ENCODE measurements around the gene IL10RA.

Gene IL10RA

GRCh38 chr11:117950301-117950700 lies 35.9 kb upstream of the IL10RA start:
- peaks cover 91% of the 10 kb centered on the region for H3K4me1 ChIP-seq (ENCODE audit: low read length)
- H3K9ac ChIP-seq (ENCODE audit: low read length): peak overlapping the region; percentile 85
- no peaks in the 10 kb centered on the region for H3K9me3 ChIP-seq (ENCODE audit: insufficient read depth, low read length)
- no peaks in the 10 kb centered on the region for H3K27me3 ChIP-seq (ENCODE audit: low read depth, low read length)
- H3K79me2 ChIP-seq (ENCODE audit: low read length): peaks cover 8% of the 10 kb centered on the region
- peak overlapping the region; percentile 57 for H3K4me3 ChIP-seq (ENCODE audit: low read length)
- H3K4me2 ChIP-seq (ENCODE audit: low read length): peak overlapping the region; percentile 76
- no peaks in the 10 kb centered on the region for H4K20me1 ChIP-seq (ENCODE audit: insufficient read depth, low read length)
- H3K27ac ChIP-seq (ENCODE audit: low read length): peak overlapping the region; percentile 99
- TF ChIP-seq CTCF (IDR thresholded peaks at IDR 0.05; ENCODE audit: low read depth, low read length) (peak; percentile 56), EZH2phosphoT487 (IDR thresholded peaks at IDR 0.05; ENCODE audit: low read depth) (no peak)
- no peaks in the 10 kb centered on the region for H3K36me3 ChIP-seq (replicated peaks; ENCODE audit: low read depth, low read length)
- H2AFZ ChIP-seq (ENCODE audit: low read depth, low read length): no peak overlapping the region

- Histone ChIP-seq H3K4me2 (ENCODE audit: low read length) (peak overlapping the region; percentile 76), H4K20me1 (ENCODE audit: insufficient read depth, low read length) (no peaks in the 10 kb centered on the region), H3K36me3 (replicated peaks; ENCODE audit: low read depth, low read length) (peaks cover 2% of the 10 kb centered on the region), H3K27ac (ENCODE audit: low read length) (peak overlapping the region; percentile 99), H3K9ac (ENCODE audit: low read length) (peak overlapping the region; percentile 85), H3K79me2 (ENCODE audit: low read length) (peaks cover 8% of the 10 kb centered on the region), H2AFZ (ENCODE audit: low read depth, low read length) (no peak overlapping the region), H3K27me3 (ENCODE audit: low read depth, low read length) (no peaks in the 10 kb centered on the region), H3K9me3 (ENCODE audit: insufficient read depth, low read length) (no peaks in the 10 kb centered on the region), H3K4me3 (ENCODE audit: low read length) (peak overlapping the region; percentile 57), H3K4me1 (ENCODE audit: low read length) (peaks cover 81% of the 10 kb centered on the region)
- TF ChIP-seq CTCF (IDR thresholded peaks at IDR 0.05; ENCODE audit: low read depth, low read length) (no peak), EZH2phosphoT487 (IDR thresholded peaks at IDR 0.05; ENCODE audit: low read depth) (no peak)
Observed at GRCh38 chr11:117950993-117951961, 34.9 kb upstream of the IL10RA start.

GRCh38 chr11:117953024-117953671 lies 33.0 kb upstream of the IL10RA start:
- Histone ChIP-seq H3K9ac (ENCODE audit: low read length) (no peak overlapping the region), H3K4me2 (ENCODE audit: low read length) (peak overlapping the region; percentile 76), H3K4me1 (ENCODE audit: low read length) (peaks cover 63% of the 10 kb centered on the region), H2AFZ (ENCODE audit: low read depth, low read length) (no peak overlapping the region), H3K9me3 (ENCODE audit: insufficient read depth, low read length) (0 out of 2 replicates have a peak, but pooled peaks cover 6% of the 10 kb centered on the region), H4K20me1 (ENCODE audit: insufficient read depth, low read length) (no peaks in the 10 kb centered on the region), H3K79me2 (ENCODE audit: low read length) (peaks cover 8% of the 10 kb centered on the region), H3K4me3 (ENCODE audit: low read length) (peak overlapping the region; percentile 3; the same call in 1 of the 2 replicates), H3K27me3 (ENCODE audit: low read depth, low read length) (no peaks in the 10 kb centered on the region), H3K36me3 (replicated peaks; ENCODE audit: low read depth, low read length) (peaks cover 3% of the 10 kb centered on the region), H3K27ac (ENCODE audit: low read length) (peak overlapping the region; percentile 2; the same call in 1 of the 2 replicates)
- TF ChIP-seq EZH2phosphoT487 (IDR thresholded peaks at IDR 0.05; ENCODE audit: low read depth): no peak
- TF ChIP-seq CTCF (IDR thresholded peaks at IDR 0.05; ENCODE audit: low read depth, low read length): no peak

GRCh38 chr11:117958949-117959348 lies 27.2 kb upstream of the IL10RA start:
- Histone ChIP-seq H3K36me3 (replicated peaks; ENCODE audit: low read depth, low read length) (peaks cover 19% of the 10 kb centered on the region), H3K4me3 (ENCODE audit: low read length) (no peak overlapping the region), H4K20me1 (ENCODE audit: insufficient read depth, low read length) (no peaks in the 10 kb centered on the region), H3K9ac (ENCODE audit: low read length) (no peak overlapping the region), H3K4me1 (ENCODE audit: low read length) (peaks cover 20% of the 10 kb centered on the region), H3K27me3 (ENCODE audit: low read depth, low read length) (no peaks in the 10 kb centered on the region), H3K9me3 (ENCODE audit: insufficient read depth, low read length) (0 out of 2 replicates have a peak, but pooled peaks cover 9% of the 10 kb centered on the region), H2AFZ (ENCODE audit: low read depth, low read length) (no peak overlapping the region), H3K27ac (ENCODE audit: low read length) (no peak overlapping the region), H3K79me2 (ENCODE audit: low read length) (no peaks in the 10 kb centered on the region), H3K4me2 (ENCODE audit: low read length) (no peak overlapping the region)
- TF ChIP-seq EZH2phosphoT487 (IDR thresholded peaks at IDR 0.05; ENCODE audit: low read depth) (no peak), CTCF (IDR thresholded peaks at IDR 0.05; ENCODE audit: low read depth, low read length) (no peak)

All from OCI-LY3 (cell line).